Stimulated activated CD4-positive, alpha-beta T cell treated with anti-CD3 and anti-CD28 coated beads, Interleukin-12 subunit alpha, Interleukin-12 subunit beta, amount 100 ng/mL, for 24 hours (primary cell): ENCODE measurements around the gene CASR.

Source experiments
- DNase-seq, 2 experiments: peaks; one replicate each; pipeline ENCODE4 v3.0.0-alpha.2; 2020; ENCODE audit warnings: low read depth in 2 of 2

CASR gene

GRCh38 chr3:122306622-122306953 lies 123.1 kb downstream of the CASR start:
- DNase-seq: no peak

GRCh38 chr3:122307094-122307687 lies 123.7 kb downstream of the CASR start:
- no peak for DNase-seq

- no peak for DNase-seq
These were observed 124.5 kb downstream of the CASR start for GRCh38 chr3:122307976-122308375.

GRCh38 chr3:122310361-122310760 lies 126.9 kb downstream of the CASR start:
- no peak for DNase-seq

GRCh38 chr3:122312826-122313225 lies 129.4 kb downstream of the CASR start:
- no peak for DNase-seq

- DNase-seq: no peak
These were observed 129.8 kb downstream of the CASR start for GRCh38 chr3:122313281-122313680.

- DNase-seq: no peak
These were observed 130.9 kb downstream of the CASR start for GRCh38 chr3:122314228-122314876.

GRCh38 chr3:122315619-122316018 lies 132.2 kb downstream of the CASR start:
- DNase-seq: no peak

GRCh38 chr3:122316368-122316767 lies 132.9 kb downstream of the CASR start:
- DNase-seq: no peak

GRCh38 chr3:122318620-122319019 lies 135.2 kb downstream of the CASR start:
- no peak for DNase-seq

- DNase-seq: no peak
These were observed 138.9 kb downstream of the CASR start for GRCh38 chr3:122322095-122323075.

- no peak for DNase-seq
These were observed 141.4 kb downstream of the CASR start, which contains the start of gene CSTA for GRCh38 chr3:122324871-122325323. TSS of gene CSTA (plus strand) at chr3:122325248. CDS start at chr3:122325293, 45 bp downstream.

GRCh38 chr3:122325769-122326168 lies 142.3 kb downstream of the CASR start:
- DNase-seq: no peak

GRCh38 chr3:122331886-122332285 lies 148.4 kb downstream of the CASR start:
- no peak for DNase-seq

- no peak for DNase-seq
These were observed 149.1 kb downstream of the CASR start for GRCh38 chr3:122332551-122332950.
